HG02884 (cell line): ENCODE results near the gene SLC41A1.
A peak's percentile ranks its signal among the peaks of the same experiment; 100 is the strongest.
"Not testable (repeated sequence)": the region's sequence is repeated elsewhere in the genome, so short reads cannot be mapped to it uniquely, and the experiment has no call there.

ENCODE experiments used
- ATAC-seq: cut with Tn5 transposase; IDR thresholded peaks from one replicate; pipeline ENCODE4 v1.9.1; 2021; ENCODE audit warnings: mild to moderate bottlenecking, moderate library complexity; ENCODE audit not compliant: unreplicated experiment

The SLC41A1 gene

GRCh38 chr1:205812878-205813754 is at the start of gene SLC41A1:
Gene SLC41A1, minus strand, starts transcription at chr1:205813198. Its CDS starts 2,757 bp downstream, at chr1:205810441.
- peak; percentile 93 for ATAC-seq

GRCh38 chr1:205861540-205861939 is 48.5 kb upstream of the SLC41A1 start:
- no peak for ATAC-seq

GRCh38 chr1:205858141-205858961 is 45.4 kb upstream of the SLC41A1 start:
- ATAC-seq: no peak

GRCh38 chr1:205857501-205857900 is 44.5 kb upstream of the SLC41A1 start:
- ATAC-seq: not testable (repeated sequence)

GRCh38 chr1:205856433-205856832 is 43.4 kb upstream of the SLC41A1 start:
- no peak for ATAC-seq

GRCh38 chr1:205852969-205853368 is 40.0 kb upstream of the SLC41A1 start:
- ATAC-seq: no peak

- ATAC-seq: no peak
These were observed 39.0 kb upstream of the SLC41A1 start for GRCh38 chr1:205851993-205852392.

- no peak for ATAC-seq
These were observed 36.8 kb upstream of the SLC41A1 start, which contains the start of gene PM20D1 for GRCh38 chr1:205849619-205850355. Gene PM20D1, minus strand, starts transcription at chr1:205850132. Its CDS starts 60 bp downstream, at chr1:205850072.

GRCh38 chr1:205843036-205843859 is 30.2 kb upstream of the SLC41A1 start:
- no peak for ATAC-seq

- no peak for ATAC-seq
These were observed 29.2 kb upstream of the SLC41A1 start for GRCh38 chr1:205842229-205842628.

- ATAC-seq: no peak
These were observed 27.3 kb upstream of the SLC41A1 start for GRCh38 chr1:205840146-205840923.

GRCh38 chr1:205837382-205837970 is 24.5 kb upstream of the SLC41A1 start:
- no peak for ATAC-seq

GRCh38 chr1:205834751-205835150 is 21.8 kb upstream of the SLC41A1 start:
- no peak for ATAC-seq

GRCh38 chr1:205832326-205832751 is 19.3 kb upstream of the SLC41A1 start:
- ATAC-seq: no peak

GRCh38 chr1:205827623-205828022 is 14.6 kb upstream of the SLC41A1 start:
- ATAC-seq: no peak

- ATAC-seq: no peak
These were observed 14.0 kb upstream of the SLC41A1 start for GRCh38 chr1:205826995-205827394.

- no peak for ATAC-seq
These were observed 13.2 kb upstream of the SLC41A1 start for GRCh38 chr1:205826016-205826806.

- ATAC-seq: no peak
These were observed 11.2 kb upstream of the SLC41A1 start for GRCh38 chr1:205824180-205824579.
